DMS79 treated with DMSO at 0.1 percent for 48 hours (cell line): ENCODE results near the gene OPRD1.

Experiments used
- DNase-seq: peaks from one replicate; lab custom pipeline; 2025; lab: John Stamatoyannopoulos, UW

OPRD1 gene

DNA sequence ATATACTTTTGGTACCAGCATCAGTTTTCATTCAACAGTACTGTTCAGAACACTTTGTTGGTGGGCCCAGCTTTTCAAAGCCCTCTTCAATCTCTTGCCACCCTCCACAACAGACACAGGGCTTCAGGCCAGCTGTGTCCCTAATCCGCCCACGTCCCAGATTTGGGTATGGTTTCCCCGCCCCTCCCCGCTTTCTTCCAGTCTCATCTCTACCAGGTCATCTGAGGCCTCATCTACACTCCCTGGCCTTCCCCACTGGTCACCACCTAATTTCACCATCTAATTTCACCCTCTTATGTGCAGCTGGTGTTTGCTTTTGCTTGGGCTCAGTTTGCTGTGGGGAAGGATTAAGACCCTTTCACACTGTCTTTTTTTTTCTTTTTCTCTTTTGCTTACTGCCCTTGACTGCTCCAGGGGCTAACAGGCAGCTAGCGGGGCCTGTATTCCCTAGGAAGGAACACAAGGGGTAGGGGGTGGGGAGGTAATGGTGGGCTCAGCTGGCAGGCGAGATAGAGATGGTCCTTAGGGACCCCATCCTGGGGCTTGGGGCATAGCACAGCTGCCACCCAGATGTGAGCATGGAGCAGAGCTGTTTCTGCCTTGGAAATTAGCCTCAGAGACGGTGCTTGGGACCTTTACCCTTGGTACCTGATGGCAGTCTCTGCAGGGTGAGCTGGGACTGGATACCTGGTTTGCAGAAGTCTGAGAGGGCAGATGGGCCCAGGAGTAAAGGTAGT is 98.6 kb downstream of the OPRD1 start:
- DNase-seq = no peak

DNA sequence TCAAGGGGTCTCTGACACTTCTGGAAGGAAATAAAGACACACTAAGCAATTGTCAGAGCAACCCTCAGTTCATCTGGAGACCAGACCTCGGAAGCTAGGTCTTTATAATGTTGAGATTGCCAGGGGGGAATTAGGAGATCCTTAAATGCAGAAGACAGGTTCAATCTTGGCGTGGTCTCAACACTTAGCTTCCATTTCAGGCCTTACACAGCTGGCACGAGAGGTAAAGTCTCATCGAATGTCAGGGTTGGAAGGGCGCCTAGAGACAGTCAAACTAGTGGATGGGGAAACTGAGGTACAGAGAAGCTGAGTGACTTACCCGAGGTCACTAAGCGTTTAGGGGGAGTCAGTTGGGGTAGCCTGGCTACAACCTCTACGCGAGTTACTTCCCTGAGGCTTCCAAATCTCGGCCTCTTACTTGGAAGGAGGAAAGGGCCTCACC is 101.8 kb downstream of the OPRD1 start:
- peak; percentile 46 for DNase-seq

DNA sequence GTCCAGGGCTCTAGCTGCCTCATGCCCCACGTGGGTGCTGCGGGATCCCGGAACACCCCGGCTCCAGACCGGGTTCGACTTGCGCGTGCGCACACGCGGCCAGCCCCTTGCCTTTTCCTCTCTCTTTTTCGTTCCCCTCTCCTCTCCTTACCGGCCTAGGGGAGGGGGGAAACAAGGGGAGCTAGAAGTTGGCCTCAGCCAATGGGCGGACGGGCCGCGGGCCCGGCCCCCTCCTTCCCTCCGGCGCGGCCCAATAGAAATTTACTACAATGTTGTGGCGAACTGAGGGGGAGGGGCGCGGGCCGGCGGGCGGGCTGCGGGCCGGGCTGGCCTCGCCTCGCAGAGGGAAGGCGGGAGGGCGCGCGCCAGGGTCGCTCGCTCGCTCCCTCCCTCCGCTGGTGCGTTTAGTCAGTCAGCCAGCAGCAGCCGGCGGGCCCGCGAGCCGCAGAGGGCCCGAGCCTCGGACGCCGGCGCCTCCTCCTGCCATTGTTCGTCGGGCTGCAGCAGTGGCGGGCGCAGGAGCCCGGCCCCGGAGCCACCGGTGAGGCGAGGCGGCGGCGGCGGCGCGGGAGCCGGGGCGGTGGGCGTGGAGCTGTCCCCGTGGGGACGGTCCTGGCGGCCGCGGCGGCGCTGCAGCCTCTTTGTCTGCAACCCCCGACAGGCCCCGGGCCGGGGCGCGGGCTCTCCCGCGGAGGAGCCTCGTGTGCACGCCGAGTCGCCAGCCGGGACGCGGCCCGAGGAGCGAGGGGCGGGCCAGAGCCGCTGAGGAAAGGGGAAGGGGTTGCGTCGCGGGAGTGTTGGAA is 102.5 kb downstream of the OPRD1 start, which contains the start of gene EPB41:
Gene EPB41, plus strand, starts transcription at position 342 of the 803 bp plus-strand sequence. CDS start 72,869 bp downstream, outside the sequence.
- peak; percentile 97 for DNase-seq

DNA sequence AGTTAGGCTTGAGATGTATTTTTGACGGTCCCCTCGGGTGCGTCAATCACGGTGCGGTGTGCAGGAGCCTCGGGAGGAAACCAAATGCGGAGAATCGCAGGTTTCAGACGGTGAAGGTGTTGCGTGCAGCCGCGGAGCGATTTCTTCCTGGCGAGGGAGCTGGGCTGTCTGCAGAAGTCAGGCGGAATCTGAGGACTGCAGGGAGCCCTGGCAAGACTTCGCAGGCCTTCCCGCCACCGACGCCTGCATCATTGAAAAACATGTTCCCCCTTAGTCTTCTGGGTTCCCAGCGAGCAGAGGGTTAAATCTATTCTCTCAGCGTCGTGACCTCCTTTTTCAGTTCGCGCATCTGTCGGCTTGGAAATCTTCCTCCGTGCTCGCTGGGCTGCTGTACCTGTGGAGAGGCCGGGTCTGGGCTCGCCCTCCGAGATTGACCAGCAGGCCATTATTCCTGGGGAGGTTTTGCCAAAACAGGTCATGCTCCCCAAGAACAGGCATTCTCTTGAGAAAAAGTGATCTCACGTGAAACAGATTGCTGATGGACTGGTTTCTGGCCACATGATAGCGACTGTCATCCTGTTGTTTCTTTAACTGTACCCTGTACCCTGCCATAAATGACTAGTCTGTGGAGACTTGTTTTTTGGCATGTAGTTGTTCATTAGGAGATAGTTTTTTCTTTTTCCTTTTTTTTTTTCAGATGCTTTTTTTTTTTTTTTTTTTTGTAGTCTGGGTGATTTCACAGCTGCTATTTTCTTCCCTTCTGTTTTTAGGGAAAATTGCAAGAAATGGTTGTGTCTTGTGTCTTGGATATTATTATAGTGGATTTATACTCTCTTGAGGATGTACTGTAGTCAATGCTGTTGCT is 103.3 kb downstream of the OPRD1 start:
- DNase-seq = peak; percentile 70

DNA sequence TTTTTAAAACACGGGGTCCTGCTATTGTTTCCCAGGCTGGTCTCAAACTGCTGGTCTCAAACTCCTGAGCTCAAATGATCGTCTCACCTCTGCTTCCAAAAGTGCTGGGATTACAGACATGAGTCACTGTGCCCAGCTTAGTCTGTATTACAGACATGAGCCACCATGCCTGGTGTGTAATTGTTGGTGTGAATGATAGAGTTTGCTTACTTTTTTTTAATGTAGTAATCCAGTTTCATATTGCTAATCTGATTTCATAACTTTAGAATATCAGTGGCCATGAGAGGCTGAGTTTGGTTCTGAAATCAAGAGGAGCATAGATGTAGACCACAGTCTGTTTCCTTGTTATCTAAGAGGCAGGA is 105.8 kb downstream of the OPRD1 start:
- no peak for DNase-seq
